Erythroblast (primary cell): ENCODE results near the gene CCDC92.
"Not testable (repeated sequence)": the region's sequence is repeated elsewhere in the genome, so short reads cannot be mapped to it uniquely, and the experiment has no call there.

ENCODE experiments used
- DNase-seq, 2 experiments: peaks; one replicate each; lab custom pipeline; 2025; lab: John Stamatoyannopoulos, UW
- GATA1 ChIP-seq: IDR thresholded peaks from 2 replicates; pipeline ENCODE4 v1.6.1; 2011; ENCODE audit warnings: low read depth, mild to moderate bottlenecking, control low read depth, low read length, moderate library complexity
- POLR2A ChIP-seq: IDR thresholded peaks from 2 replicates; pipeline ENCODE4 v1.6.1; 2011; ENCODE audit warnings: mild to moderate bottlenecking, low read length

CCDC92 gene

GRCh38 chr12:123958876-123959275, 13.8 kb downstream of the CCDC92 start:
- no peak for DNase-seq
- TF ChIP-seq GATA1 (no peak), POLR2A (no peak)

DNA sequence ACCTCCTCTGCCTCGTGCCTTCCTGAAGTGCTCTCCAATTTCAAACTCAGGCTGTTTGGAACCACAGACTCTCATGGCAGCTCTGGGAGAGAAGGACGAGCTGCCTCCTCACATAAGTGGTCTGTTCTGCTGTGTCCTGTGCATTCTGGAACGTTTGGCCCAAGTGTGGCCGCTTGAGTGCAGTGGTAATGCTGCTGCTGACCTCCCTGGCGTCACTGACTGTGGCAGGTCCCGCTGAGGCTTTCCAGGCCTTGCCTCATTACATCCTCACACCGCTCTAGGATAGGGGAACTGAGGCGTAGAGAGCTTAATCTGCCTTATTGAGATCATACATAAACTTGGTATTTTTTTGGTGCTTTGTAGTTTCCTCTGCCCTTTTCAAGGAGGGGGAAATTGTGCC, 14.2 kb downstream of the CCDC92 start:
- DNase-seq = no peak
- TF ChIP-seq GATA1 (no peak), POLR2A (no peak)

DNA sequence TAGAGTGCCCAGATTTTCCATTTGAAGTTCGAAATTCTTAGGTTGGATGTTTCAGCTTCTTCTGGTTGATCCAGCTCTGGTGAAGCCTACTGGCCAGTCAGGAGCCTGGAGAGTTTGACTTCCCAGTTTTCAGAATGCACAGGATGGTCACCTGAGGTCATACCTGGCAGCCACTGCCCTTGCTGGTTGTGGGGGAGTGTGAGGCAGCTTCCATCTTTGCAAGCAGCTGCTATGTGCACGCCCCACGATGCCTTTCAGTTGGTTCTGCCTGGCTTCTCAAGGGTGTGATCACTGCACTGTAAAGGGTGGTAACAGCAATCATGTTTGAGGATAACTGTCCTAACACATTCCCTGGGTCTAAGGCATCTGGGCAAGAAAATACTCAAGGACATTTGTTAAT, 15.4 kb downstream of the CCDC92 start:
- no peak for DNase-seq

GRCh38 chr12:123956249-123956648, 16.4 kb downstream of the CCDC92 start:
- TF ChIP-seq POLR2A (no peak), GATA1 (no peak)
- no peak for DNase-seq

More for the DNA sequence above, 15.4 kb downstream of the CCDC92 start:
- TF ChIP-seq GATA1 = no peak
- no peak for TF ChIP-seq POLR2A

DNA sequence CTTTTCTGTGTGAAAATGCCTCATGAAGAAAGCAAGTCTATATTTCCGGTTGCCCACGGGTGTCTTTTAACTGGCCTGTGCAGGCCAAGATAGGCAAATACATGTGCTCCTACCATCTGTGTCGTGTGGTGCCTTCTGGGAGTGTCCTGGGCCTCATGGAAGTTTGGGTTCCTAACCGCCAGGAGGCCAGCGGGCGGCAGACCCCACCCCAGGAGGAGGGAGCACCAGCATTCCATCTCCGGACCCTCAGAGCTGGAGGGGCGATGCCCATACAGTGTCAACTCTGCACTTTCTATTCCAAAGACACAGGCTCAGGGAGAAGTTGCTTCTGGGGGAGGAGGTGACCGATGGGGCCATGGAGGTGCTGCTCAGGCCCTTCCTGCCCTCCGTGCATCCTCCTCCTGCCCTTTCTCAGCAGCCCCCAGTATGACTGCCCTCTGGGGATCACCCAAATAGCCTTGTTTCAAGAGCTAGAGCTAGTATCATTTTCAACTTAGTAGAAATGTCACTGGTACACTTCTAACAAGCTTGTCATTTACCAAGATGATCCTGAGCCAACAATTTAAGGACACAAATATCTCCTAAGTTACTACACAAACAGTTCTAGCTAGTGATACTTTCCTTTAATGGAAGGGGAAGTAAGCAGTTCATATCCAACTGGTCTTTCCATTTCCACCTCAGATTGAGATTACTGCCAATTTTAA, 17.8 kb downstream of the CCDC92 start:
- DNase-seq = no peak
- TF ChIP-seq POLR2A = no peak
- no peak for TF ChIP-seq GATA1

GRCh38 chr12:123952037-123952436, 20.6 kb downstream of the CCDC92 start:
- no peak for TF ChIP-seq POLR2A
- TF ChIP-seq GATA1 = no peak
- DNase-seq = no peak

DNA sequence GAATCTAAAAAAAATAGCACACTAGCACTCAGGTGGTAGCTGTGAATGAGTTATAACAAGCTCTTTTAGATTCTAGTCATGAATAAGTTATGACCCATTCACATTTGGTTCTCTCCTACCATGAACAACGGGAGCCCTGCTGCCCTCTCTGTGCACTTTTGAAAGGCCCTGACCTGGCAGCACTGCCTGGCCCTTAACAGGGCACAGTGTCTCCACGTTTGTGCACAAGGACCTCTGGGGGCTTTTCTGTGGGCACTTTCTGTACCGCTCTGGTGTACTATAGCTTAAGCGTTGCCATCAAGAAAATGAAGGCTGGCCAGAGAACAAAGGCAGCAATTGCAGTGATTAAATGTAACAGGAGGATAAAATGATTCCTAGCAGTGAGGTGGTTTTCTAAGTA, 21.2 kb downstream of the CCDC92 start:
- TF ChIP-seq GATA1 (no peak), POLR2A (no peak)

DNA sequence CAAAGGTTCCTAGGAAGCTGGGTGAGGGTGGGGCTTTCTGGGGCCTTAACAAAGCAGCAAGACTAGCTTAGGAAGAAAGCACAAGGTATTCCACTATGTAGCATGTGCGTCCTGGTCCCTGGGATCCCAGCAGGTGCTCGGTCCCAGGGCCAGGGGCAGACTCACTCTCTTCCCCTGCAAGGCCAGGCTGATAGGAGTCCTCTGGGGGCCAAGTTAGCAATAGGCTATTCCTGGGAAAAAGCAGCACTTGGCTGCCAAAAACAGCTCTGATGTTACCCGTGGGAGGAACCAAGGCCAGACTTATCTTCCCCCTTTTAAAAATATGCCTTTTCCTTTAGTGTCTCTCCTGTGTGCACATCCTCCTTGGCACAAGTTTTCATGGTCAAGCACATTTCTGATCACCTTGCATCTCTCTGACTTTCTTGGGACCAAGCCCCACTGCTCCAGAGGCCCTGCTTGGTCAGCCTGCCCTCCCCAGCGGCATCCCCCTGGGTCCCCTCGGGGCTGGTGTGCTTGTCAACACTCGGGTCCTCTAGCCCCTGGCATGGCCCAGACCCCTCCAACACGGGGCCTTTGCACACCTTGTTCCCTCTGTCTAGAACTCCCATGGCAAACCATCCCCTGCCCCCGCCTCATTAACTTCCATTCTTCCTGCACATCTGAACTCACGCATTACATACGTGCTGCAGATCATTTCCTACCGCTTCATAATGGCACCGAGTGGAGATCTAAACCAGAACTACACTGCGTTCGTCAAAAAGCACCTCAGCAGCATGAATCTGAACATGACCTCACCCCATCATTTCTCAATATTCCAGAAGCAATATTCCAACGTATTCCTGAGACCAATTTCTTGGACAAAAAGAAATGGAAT, 21.9 kb downstream of the CCDC92 start:
- no peak for TF ChIP-seq GATA1
- no peak for TF ChIP-seq POLR2A
- no peak for DNase-seq

More for the DNA sequence above, 21.2 kb downstream of the CCDC92 start:
- no peak for DNase-seq

- no peak for TF ChIP-seq GATA1
- no peak for TF ChIP-seq POLR2A
- DNase-seq = peak in 1 of 2 experiments; percentile 6
Measured at GRCh38 chr12:123949770-123950165, 22.9 kb downstream of the CCDC92 start.

- no peak for TF ChIP-seq POLR2A
- peak; percentile 25 to 52 for DNase-seq
Measured at GRCh38 chr12:123948796-123949769, 23.5 kb downstream of the CCDC92 start.

DNA sequence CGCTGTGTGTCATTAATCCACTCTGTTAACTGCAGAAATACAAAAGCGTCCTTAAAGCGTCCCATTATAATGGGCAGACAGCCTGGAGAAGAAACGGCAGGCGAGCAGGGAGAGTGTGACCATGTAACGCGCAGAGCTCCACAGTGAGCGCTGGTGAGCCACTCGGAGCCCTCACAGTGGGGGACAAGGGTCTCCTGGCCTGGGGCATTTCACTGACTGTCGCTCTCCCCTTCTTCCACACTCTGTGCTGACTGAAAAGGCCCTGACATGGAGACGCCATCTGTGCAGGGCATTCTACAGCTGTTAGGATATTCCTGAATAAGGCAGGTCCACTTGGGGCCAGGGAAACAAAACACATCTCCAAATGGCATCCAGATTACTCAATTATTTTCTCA, 24.2 kb downstream of the CCDC92 start:
- no peak for DNase-seq
- TF ChIP-seq GATA1 = no peak
- no peak for TF ChIP-seq POLR2A

DNA sequence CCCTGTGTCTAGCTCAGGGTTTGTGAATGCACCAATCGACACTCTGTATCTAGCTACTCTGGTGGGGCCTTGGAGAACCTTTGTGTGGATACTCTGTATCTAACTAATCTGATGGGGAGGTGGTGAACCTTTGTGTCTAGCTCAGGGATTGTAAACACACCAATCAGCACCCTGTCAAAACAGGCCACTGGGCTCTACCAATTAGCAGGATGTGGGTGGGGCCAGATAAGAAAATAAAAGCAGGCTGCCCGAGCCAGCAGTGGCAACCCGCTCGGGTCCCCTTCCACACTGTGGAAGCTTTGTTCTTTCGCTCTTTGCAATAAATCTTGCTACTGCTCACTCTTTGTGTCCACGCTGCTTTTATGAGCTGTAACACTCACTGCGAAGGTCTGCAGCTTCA, 25.1 kb downstream of the CCDC92 start:
- DNase-seq = not testable (repeated sequence)

DNA sequence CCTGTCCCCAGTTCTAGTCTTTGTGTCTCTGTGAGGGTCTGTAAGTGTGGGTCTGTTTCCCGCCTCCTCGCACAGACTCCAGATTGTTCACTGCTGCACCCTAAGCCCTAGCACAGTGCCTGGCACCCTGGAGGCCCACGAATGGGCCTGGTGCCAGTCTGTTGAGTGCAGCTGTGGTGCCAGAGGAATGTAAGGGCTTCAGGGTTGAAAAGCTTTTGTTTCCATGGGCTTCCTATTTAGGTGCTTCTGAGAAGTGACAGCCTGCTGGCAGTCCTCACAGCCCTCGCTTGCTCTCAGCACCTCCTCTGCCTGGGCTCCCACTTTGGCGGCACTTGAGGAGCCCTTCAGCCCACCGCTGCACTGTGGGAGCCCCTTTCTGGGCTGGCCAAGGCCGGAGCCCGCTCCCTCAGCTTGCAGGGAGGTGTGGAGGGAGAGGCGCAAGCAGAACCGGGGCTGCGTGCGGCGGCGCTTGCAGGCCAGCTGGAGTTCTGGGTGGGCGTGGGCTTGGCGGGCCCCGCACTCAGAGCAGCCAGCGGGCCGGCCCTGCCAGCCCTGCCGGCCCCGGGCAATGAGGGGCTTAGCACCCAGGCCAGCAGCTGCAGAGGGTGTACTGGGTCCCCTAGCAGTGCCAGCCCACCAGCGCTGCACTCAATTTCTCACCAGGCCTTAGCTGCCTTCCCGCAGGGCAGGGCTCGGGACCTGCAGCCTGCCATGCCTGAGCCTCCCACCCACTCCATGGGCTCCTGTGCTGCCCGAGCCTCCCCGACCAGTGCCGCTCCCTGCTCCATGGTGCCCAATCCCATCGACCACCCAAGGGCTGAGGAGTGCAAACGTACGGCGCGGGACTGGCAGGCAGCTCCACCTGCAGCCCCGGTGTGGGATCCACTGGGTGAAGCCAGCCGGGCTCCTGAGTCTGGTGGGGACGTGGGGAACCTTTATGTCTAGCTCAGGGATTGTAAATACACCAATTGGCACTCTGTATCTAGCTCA, 25.8 kb downstream of the CCDC92 start:
- not testable (repeated sequence) for DNase-seq

GRCh38 chr12:123946152-123946515, 26.5 kb downstream of the CCDC92 start:
- TF ChIP-seq POLR2A = no peak
- no peak for TF ChIP-seq GATA1
- DNase-seq = no peak
